Thoracic aorta (tissue), 2 donors: ENCODE results near the gene CDC42SE2. TPM values are rescaled to one million over a fixed set of nuclear protein-coding genes. Genes with fewer than 3 reads are reported as not detected.

Source experiments
- ATAC-seq: fragments of 150-250 bp; one replicate; pipeline ENCODE4 v1.8.0; 2017; ENCODE audit warnings: low read depth; ENCODE audit not compliant: insufficient number of reproducible peaks, low FRiP score
- DNase-seq: peaks from one replicate; pipeline ENCODE4 v3.0.0-alpha.2; 2020; ENCODE audit warnings: low spot score
- H3K27ac ChIP-seq, 2 donors: fragments of 200-600 bp; sonication (generic); 1 replicate in 1 of 2; 2 replicates in 1 of 2; pipeline ENCODE4 v1.5.1; 2016; ENCODE audit warnings: mild to moderate bottlenecking in 2 of 2, moderate library complexity in 2 of 2
- H3K27me3 ChIP-seq: fragments of 200-600 bp; sonication (generic); replicated peaks from 2 replicates; pipeline ENCODE4 v1.6.0; 2016; ENCODE audit warnings: mild to moderate bottlenecking; ENCODE audit not compliant: insufficient read depth
- H3K36me3 ChIP-seq: fragments of 200-600 bp; sonication (generic); one replicate; pipeline ENCODE4 v1.5.1; 2016
- H3K4me1 ChIP-seq, 2 donors: fragments of 200-600 bp; sonication (generic); 1 replicate in 1 of 2; 2 replicates in 1 of 2; pipeline versions ENCODE4 v1.5.1 to v1.6.0; 2016; ENCODE audit warnings: low read depth in 2 of 2, mild to moderate bottlenecking in 1 of 2; ENCODE audit not compliant: control insufficient read depth in 1 of 2
- H3K4me3 ChIP-seq: fragments of 200-600 bp; sonication (generic); 2 replicates; pipeline ENCODE4 v1.5.1; 2016; ENCODE audit warnings: mild to moderate bottlenecking
- H3K9me3 ChIP-seq: fragments of 200-600 bp; sonication (generic); 2 replicates; pipeline ENCODE4 v1.5.1; 2016
- CTCF ChIP-seq: fragments of 200-600 bp; sonication (generic); IDR thresholded peaks from one replicate; pipeline ENCODE4 v1.5.1; 2019; ENCODE audit warnings: antibody characterized with exemption
- total RNA-seq, 2 donors: library from RNA; depleted of rRNA; stranded (reverse); fragments of >200 nt; gene quantifications; one replicate each; pipeline versions ENCODE4 v1.1.0 to v1.2.3, GENCODE V29; 2016

CDC42SE2 gene
- total RNA-seq, 2 donors from 2014 or later, result 20.3 to 38.0 TPM

- TF ChIP-seq CTCF, result no peak
- no peak for DNase-seq
- no peaks in the 10 kb centered on the region for H3K9me3 ChIP-seq
- no peak for ATAC-seq
- H3K27ac ChIP-seq, result no peak overlapping the region
- peaks cover 34 to 48% of the 10 kb centered on the region in 2 donors for H3K4me1 ChIP-seq
- H3K4me3 ChIP-seq, result no peak overlapping the region
- H3K36me3 ChIP-seq, result no peaks in the 10 kb centered on the region
- no peaks in the 10 kb centered on the region for H3K27me3 ChIP-seq
Measured at GRCh38 chr5:131381021-131381420, 117.2 kb downstream of the CDC42SE2 start.

- H3K27me3 ChIP-seq, result no peaks in the 10 kb centered on the region
- TF ChIP-seq CTCF, result no peak
- no peaks in the 10 kb centered on the region for H3K9me3 ChIP-seq
- peaks cover 34 to 48% of the 10 kb centered on the region in 2 donors for H3K4me1 ChIP-seq
- no peak overlapping the region for H3K27ac ChIP-seq
- no peak overlapping the region for H3K4me3 ChIP-seq
- ATAC-seq (no peak), DNase-seq (no peak)
- no peaks in the 10 kb centered on the region for H3K36me3 ChIP-seq
Measured at GRCh38 chr5:131381777-131382176, 117.9 kb downstream of the CDC42SE2 start.

- no peak for TF ChIP-seq CTCF
- Histone ChIP-seq H3K4me3 (no peak overlapping the region), H3K27me3 (no peaks in the 10 kb centered on the region), H3K4me1 (peaks cover 34 to 44% of the 10 kb centered on the region in 2 donors), H3K27ac (no peak overlapping the region), H3K9me3 (no peaks in the 10 kb centered on the region), H3K36me3 (no peaks in the 10 kb centered on the region)
- DNase-seq (no peak), ATAC-seq (no peak)
Measured at GRCh38 chr5:131382407-131383395, 118.8 kb downstream of the CDC42SE2 start.

GRCh38 chr5:131384173-131384572 is 120.3 kb downstream of the CDC42SE2 start:
- DNase-seq, result no peak

More at GRCh38 chr5:131384173-131384572, 120.3 kb downstream of the CDC42SE2 start:
- Histone ChIP-seq H3K4me1 (peaks cover 24 to 32% of the 10 kb centered on the region in 2 donors), H3K4me3 (no peak overlapping the region), H3K27ac (no peak overlapping the region), H3K36me3 (no peaks in the 10 kb centered on the region), H3K27me3 (no peaks in the 10 kb centered on the region), H3K9me3 (no peaks in the 10 kb centered on the region)
- no peak for TF ChIP-seq CTCF
- no peak for ATAC-seq
